ENCODE data around the gene VAMP8. TPM values are rescaled to one million over a fixed set of nuclear protein-coding genes. Genes with fewer than 3 reads are reported as not detected.

Gene VAMP8
- total and polyA plus RNA-seq, 11 donors: 5.4 to 103 (median 11.9) TPM

DNA sequence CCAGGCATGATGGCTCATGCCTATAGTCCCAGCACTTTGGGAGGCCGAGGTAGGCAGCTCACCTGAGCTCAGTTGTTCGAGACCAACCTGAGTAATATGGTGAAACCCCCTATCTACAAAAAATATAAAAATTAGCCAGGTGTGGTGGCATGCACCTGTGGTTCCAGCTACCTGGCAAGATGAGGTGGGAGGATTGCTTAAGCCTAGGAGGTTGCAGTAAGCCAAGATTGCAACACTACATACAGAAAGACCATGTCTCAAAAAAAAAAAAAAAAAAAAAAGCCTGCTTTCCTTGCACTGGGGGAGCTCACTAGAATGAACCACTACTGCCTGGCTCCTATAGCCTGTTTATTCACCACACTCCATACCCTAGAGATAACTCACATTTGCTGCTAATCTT lies 45.8 kb upstream of the VAMP8 start:
- 46 to 81% (median 77%) methylated on average over 2 of the region's 2 CpGs for WGBS, 4 donors
- no peaks in the 10 kb centered on the region for H3K9me3 ChIP-seq
- no peak for TF ChIP-seq POLR2A (IDR thresholded peaks at IDR 0.05)
- H3K27ac ChIP-seq: no peak overlapping the region
- no peak overlapping the region for H3K4me3 ChIP-seq
- no peaks in the 10 kb centered on the region for H3K36me3 ChIP-seq
- ATAC-seq (no peak), DNase-seq (no peak)
- no peaks in the 10 kb centered on the region for H3K27me3 ChIP-seq
- intact Hi-C loops (cut with DNase I): no loop called here
- peaks cover 0 to 3% (median 0%) of the 10 kb centered on the region in 12 donors for H3K4me1 ChIP-seq

DNA sequence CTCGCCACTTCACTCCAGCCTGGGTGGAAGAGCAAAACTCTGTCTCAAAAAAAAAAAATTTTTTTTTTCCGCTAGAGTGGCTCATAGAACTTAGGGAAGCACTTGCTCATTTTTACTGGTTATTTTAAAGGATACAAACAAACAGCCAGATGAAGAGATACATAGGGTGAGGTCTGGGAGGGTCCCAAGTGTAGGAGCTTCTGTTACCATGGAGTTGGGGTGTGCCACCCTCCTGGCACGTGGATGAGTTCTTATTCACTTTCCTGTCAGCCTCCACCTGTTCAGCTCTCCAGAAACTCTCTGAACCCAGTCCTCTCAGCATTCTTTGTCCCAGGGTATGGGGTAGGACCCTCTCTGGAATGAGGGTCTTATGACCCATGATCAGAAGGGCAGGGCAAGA lies 43.3 kb upstream of the VAMP8 start:
- DNase-seq: no peak
- H3K4me1 ChIP-seq: peaks cover 0 to 18% (median 10%) of the 10 kb centered on the region in 12 donors
- H3K9me3 ChIP-seq: no peaks in the 10 kb centered on the region
- no peak for ATAC-seq
- no peaks in the 10 kb centered on the region for H3K36me3 ChIP-seq
- 79 to 86% (median 86%) methylated on average over 3 of the region's 3 CpGs for WGBS, 4 donors
- H3K27me3 ChIP-seq: no peaks in the 10 kb centered on the region
- intact Hi-C loops (cut with DNase I): no loop called here
- TF ChIP-seq, protein P1, sequence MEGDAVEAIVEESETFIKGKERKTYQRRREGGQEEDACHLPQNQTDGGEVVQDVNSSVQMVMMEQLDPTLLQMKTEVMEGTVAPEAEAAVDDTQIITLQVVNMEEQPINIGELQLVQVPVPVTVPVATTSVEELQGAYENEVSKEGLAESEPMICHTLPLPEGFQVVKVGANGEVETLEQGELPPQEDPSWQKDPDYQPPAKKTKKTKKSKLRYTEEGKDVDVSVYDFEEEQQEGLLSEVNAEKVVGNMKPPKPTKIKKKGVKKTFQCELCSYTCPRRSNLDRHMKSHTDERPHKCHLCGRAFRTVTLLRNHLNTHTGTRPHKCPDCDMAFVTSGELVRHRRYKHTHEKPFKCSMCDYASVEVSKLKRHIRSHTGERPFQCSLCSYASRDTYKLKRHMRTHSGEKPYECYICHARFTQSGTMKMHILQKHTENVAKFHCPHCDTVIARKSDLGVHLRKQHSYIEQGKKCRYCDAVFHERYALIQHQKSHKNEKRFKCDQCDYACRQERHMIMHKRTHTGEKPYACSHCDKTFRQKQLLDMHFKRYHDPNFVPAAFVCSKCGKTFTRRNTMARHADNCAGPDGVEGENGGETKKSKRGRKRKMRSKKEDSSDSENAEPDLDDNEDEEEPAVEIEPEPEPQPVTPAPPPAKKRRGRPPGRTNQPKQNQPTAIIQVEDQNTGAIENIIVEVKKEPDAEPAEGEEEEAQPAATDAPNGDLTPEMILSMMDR (IDR thresholded peaks at IDR 0.05): no peak
- no peak for TF ChIP-seq POLR2A (IDR thresholded peaks at IDR 0.05)
- peak overlapping the region in 1 of 12 donors; percentile 39 for H3K27ac ChIP-seq
- no peak overlapping the region for H3K4me3 ChIP-seq

DNA sequence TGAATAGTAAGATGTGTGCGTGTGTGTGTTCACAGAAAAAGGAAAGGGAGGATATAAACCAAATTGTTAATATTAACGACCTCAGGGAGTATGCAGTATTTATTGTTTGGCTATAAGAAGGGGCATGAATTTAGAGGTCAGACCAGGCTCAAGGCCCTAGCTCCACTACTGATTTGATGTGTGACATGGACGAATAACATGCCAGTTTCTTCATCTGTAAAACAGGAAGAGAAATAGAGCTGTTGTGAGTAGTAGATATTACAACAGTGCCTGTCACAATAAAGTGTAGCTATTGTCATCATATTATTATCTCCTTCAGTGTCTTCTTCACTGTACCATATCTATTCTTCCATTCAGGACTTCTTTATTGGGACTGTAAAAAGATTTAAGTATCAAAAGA lies 42.5 kb upstream of the VAMP8 start:
- Histone ChIP-seq H3K4me1 (peaks cover 0 to 18% (median 10%) of the 10 kb centered on the region in 12 donors), H3K36me3 (no peaks in the 10 kb centered on the region), H3K27me3 (no peaks in the 10 kb centered on the region), H3K4me3 (no peak overlapping the region), H3K9me3 (no peaks in the 10 kb centered on the region), H3K27ac (peak overlapping the region in 2 of 12 donors; percentile 11 to 99)
- ATAC-seq: no peak
- intact Hi-C loops (cut with DNase I): loop anchor here in 5 of 10 donors (5.0 kb wide), 2 partner anchors 33 to 98 kb away; no protein-coding TSS in a partner anchor
- TF ChIP-seq, protein P1 (IDR thresholded peaks at IDR 0.05): no peak
- no peak for TF ChIP-seq POLR2A (IDR thresholded peaks at IDR 0.05)
- DNase-seq: no peak
- WGBS, 4 donors: 65 to 85% (median 76%) methylated on average over 3 of the region's 3 CpGs

DNA sequence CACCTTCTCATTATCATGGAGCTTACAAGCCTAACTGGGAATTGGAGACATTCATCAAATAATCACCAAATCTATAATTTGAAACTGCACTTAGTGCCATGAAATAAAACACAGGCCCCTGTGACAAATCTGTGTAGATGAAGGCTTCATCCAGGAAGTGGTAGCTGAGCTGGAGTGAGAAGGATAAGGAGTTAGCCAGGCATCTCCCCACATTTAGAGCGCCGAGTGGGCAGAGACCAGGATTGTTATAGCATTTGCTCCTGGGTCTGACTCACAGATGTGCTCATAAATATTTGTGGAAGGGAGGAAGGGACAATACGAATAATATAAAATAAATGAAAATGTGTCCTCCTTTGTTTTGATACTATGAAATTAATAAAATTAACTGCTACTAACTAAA lies 40.9 kb upstream of the VAMP8 start:
- WGBS, 4 donors: 85 to 87% (median 86%) methylated on average over 3 of the region's 3 CpGs
- peaks cover 0 to 14% (median 7%) of the 10 kb centered on the region in 9 donors for H3K36me3 ChIP-seq
- TF ChIP-seq, protein P1 (IDR thresholded peaks at IDR 0.05): no peak
- TF ChIP-seq POLR2A (IDR thresholded peaks at IDR 0.05): no peak
- ATAC-seq (no peak), DNase-seq (no peak)
- H3K4me1 ChIP-seq: peaks cover 0 to 33% (median 21%) of the 10 kb centered on the region in 12 donors
- no peaks in the 10 kb centered on the region for H3K27me3 ChIP-seq
- peak overlapping the region in 4 of 12 donors; percentile 98 to 100 (median 99) for H3K27ac ChIP-seq
- no peaks in the 10 kb centered on the region for H3K9me3 ChIP-seq
- H3K4me3 ChIP-seq: no peak overlapping the region
- intact Hi-C loops (cut with DNase I): loop anchor here in 5 of 10 donors (5.0 kb wide), 2 partner anchors 34 to 99 kb away; no protein-coding TSS in a partner anchor

Measured in heart left ventricle (tissue), 16 donors.